Measurements from ENCODE around the gene HOXA9. TPM values are rescaled to one million over a fixed set of nuclear protein-coding genes. Genes with fewer than 3 reads are reported as not detected.
A peak's percentile ranks its signal among the peaks of the same experiment; 100 is the strongest.

The HOXA9 gene
- total RNA-seq, 2 donors from 2014 or later = not detected

DNA sequence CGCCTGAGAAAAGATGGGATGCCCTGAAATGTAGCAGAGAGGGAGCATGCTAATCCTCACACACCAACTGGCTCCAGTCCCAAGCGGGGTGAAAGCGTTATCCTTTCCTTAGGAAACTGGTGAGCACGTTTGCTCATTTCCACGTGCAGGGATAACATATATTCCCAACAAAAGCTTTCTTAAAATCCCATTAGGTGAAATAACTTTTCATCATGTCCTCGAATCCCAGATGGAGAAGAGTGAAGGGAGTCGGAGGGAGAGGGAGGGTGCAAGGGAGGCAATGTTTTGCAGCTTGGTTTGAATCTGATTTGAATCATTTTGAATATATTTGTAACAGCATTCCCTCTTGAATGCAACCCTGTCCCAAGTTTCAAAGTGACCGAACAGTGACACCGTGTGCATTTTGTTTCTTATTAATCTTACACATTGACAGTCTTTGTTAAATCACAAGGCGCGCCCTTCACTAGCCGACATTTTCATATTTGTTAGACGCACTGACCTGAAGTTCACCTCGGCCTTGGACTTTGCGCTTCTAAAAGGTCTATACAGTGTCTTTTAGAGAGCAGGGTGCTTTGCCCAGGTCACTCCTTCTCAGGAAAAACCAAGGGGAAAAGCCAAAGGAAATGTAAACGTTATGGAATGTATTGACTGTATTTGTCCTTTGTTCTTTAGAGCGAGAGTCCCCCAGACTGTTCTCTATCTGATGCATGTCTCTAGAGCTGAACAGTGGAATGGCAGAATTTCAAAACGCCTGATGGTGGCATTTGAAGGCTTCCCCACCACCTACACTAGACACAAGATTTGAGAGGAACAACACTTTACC lies 31.7 kb downstream of the HOXA9 start:
- H3K27ac Mint-ChIP-seq = no peak overlapping the region

DNA sequence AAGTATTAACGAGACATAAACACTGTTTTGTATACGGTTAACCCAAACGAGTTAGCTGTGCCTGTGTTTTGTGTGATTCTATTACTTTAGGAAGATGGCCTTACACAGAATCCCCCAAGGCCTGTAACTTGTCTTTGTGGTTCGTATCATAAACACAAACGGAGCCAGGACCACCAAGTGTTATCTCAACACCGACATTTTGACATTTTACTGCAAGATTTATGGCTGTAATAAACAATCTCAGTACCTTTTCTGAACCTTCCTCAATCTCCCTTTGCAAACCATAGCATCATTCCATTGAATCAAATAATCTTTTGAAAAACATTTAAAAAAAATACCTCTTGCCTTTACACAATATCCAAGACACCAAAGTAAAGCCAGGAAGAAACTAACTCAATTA lies 32.4 kb downstream of the HOXA9 start:
- Mint-ChIP-seq H3K9me3 (no peaks in the 10 kb centered on the region), H3K27ac (no peak overlapping the region), H3K36me3 (peaks cover 0 to 4% of the 10 kb centered on the region in 2 donors)
- DNase-seq (ENCODE audit: low spot score in 2 of 2) (no peak), ATAC-seq (no peak)

More for the DNA sequence above, 31.7 kb downstream of the HOXA9 start:
- DNase-seq (ENCODE audit: low spot score in 2 of 2) (no peak), ATAC-seq (peak in 1 of 2 donors; percentile 1)
- Mint-ChIP-seq H3K9me3 (no peaks in the 10 kb centered on the region), H3K36me3 (peaks cover 0 to 4% of the 10 kb centered on the region in 2 donors)

DNA sequence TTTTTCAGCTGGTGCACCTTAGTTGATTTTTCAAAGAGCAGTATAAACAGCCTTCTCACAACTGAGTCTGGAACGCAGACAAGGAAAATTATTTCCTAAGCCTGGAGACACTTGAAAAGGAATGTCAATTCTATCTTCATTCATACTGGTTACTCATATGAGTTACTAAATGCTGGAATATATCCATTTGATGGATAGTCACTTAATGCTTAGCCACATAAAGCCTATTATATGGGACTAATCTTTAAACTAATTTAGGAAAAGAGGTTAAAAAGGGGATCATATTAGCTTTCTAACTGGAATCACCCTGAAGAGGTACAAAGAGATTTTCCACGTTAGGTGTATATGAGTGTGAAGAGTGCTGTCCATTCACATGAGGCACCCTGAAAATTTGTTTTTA lies 33.1 kb downstream of the HOXA9 start:
- no peaks in the 10 kb centered on the region for H3K9me3 Mint-ChIP-seq
- H3K36me3 Mint-ChIP-seq = peaks cover 0 to 4% of the 10 kb centered on the region in 2 donors
- ATAC-seq (no peak), DNase-seq (ENCODE audit: low spot score in 2 of 2) (no peak)
- no peak overlapping the region for H3K27ac Mint-ChIP-seq

DNA sequence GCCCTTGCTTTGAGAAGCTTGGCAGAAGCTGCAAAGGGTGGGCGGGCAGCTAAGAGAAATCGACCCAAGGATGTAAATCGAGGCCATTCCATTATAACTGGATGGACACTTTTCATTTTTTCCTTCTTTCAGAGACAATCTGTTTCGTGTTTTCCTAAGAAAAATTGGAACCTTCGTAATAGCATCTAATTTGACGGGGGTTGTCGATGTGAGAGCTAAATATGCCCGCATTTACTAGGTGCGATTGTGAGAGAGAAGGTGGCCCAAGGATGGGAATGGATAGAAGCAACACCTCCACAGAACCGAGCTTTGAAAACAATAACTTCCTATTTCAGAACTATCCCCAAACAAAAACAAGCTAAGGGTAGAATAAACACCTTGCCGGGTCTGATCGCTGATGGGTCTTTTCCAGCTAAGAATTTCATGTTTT lies 33.9 kb downstream of the HOXA9 start:
- Mint-ChIP-seq H3K36me3 (peaks cover 0 to 4% of the 10 kb centered on the region in 2 donors), H3K9me3 (no peaks in the 10 kb centered on the region), H3K27ac (peak overlapping the region in 1 of 2 donors; percentile 60)
- no peak for DNase-seq (ENCODE audit: low spot score in 2 of 2)
- ATAC-seq = no peak

DNA sequence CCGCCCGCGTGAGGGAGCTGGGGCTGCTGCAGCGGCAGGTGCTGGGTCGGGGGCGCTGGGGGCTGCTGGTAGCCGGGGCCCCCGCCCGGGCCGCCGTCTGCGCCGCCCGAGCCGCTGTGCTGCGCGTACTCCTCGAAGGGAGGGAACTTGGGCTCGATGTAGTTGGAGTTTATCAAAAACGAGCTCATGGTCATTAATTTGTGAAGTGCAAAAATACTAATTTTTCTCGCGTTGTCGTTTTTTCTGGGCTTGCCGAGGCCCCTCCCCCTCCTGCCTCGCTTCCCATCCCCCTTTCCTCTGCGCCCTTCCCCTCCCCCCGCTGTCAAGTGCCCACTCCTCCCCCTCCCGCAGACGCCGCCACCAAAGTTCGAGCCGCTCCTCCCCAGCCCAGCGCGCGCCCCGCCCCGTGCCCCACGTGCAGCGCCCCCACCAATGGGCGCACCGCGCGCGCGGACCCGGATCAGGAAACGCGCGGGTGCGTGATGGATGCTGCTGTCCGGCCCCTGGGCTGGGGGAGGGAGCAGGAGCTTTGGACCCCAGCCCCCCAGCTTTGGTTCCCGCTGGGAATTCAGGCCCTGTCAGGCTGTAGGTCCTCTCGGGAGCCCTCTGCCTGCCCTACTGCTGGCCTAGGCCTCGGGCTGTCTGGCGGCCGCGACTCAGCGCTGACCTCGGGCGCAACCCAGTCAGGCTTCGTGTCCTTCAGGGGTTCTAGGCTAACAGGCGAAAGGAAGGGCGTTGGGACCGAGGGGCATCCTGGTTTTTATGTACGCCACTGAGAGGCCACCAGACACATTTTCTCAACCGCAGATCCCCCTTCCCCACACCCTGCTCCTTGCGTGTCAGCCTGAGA lies 34.6 kb downstream of the HOXA9 start, which contains the start of gene HOXA4:
TSS of gene HOXA4 (minus strand) at position 218 of the 850 bp plus-strand sequence. CDS start at position 194, 24 bp downstream.
- H3K27ac Mint-ChIP-seq = peak within 1 kb of the TSS in 1 of 2 donors; percentile 60
- no peaks in the 10 kb centered on the region for H3K9me3 Mint-ChIP-seq
- peak; percentile 56 to 71 for DNase-seq (ENCODE audit: low spot score in 2 of 2)
- peak; percentile 62 to 86 for ATAC-seq
- H3K36me3 Mint-ChIP-seq = peaks cover 0 to 4% of the 10 kb centered on the region in 2 donors

DNA sequence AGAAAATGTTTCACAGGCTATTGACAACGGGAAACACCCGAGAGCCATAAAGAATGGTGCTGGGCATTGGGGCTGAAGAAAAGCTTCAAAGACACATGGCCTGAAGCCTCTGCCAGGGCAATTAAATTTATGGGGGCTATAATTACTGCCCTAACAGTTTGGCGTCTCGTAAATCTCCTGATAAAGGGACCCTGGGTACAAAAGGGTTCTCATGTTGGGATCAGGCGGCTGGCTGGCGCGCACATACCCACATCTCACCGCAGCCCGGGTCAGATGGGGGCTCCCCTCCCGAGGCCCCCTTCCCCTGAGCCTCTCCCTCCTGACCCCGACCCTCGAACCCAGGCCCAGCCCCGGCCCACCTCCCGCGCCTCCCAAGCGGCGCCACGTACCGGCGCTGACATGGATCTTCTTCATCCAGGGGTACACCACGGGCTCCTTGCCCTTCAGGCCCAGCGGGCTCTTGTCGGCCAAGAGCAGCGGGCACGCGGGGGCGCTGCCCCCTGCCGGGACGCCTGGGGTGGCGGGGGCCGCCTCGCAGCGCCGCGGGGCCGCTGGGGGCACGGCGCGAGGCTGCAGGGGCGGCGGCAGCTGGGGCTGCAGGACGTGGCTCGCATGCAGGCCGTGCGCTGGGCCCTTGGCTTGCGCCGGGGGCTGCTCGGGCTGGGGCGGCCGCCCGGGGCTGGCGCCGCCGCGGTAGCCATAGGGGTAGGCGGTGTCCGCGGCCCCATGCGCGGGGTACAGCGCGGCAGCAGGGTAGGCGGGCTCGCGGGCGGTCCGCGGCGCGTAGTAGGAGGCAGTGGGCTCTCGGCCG lies 35.4 kb downstream of the HOXA9 start:
- ATAC-seq (peak; percentile 21 to 29), DNase-seq (ENCODE audit: low spot score in 2 of 2) (no peak)
- Mint-ChIP-seq H3K9me3 (no peaks in the 10 kb centered on the region), H3K36me3 (peaks cover 0 to 4% of the 10 kb centered on the region in 2 donors), H3K27ac (no peak overlapping the region)

DNA sequence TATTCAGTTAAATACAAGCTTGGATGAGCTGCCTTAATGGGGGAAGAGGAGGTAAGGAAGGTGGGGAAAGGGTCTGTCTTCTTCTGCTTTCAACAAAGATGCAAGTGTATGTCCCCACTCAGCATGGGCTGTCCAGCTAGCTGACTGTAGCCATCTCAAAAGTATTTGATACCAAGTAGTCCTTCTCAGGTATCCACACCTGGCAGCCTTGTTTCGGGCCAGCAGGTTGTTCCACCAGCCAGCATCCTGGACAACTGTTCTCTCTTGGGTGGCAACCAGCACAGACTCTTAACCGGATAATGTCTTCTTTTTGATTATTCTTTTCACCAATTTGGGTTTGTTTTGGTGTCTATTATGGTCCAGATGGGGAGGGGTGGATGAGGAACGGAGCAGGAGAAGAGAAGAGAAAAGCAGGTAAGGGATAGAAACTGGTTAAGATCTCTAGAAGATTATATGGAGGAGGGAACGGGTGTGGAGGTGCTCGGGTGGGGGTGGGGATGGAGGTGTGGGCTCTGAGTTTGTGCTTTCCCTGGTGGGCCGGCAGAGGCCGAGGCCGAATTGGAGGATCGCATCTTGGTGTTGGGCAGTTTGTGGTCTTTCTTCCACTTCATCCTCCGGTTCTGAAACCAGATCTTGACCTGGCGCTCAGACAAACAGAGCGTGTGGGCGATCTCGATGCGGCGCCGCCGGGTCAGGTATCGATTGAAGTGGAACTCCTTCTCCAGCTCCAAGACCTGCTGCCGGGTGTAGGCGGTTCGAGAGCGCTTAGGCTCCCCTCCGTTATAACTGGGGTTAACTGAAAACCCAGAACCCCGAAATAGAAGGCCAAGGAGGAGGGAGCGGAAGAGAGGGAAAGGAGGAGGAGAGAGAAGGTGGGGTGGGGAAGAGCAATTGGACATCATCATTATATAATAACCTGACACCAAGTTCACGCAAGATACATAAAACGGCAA lies 36.3 kb downstream of the HOXA9 start:
- no peak for ATAC-seq
- Mint-ChIP-seq H3K36me3 (peaks cover 0 to 4% of the 10 kb centered on the region in 2 donors), H3K27ac (no peak overlapping the region), H3K9me3 (no peaks in the 10 kb centered on the region)
- no peak for DNase-seq (ENCODE audit: low spot score in 2 of 2)

DNA sequence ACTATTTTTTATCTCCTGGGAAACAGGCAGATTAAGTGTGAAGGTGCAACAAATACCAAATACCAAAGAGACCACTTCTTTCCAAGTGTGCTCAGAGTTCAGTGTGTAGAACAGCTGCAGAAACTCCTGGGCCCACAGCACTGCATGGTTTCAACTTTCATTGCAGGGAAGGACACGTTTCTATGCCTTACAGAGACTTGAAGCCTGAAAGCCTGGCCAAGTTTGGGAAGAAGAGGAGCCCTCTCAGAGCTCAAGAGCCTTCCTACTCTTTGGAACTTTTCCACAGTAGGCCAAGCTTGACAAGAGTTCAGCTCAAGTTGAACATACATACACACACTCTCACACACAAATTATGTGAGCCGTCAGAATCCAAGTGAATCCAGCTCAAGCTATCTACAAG lies 37.3 kb downstream of the HOXA9 start:
- no peaks in the 10 kb centered on the region for H3K9me3 Mint-ChIP-seq
- no peak for ATAC-seq
- peaks cover 0 to 4% of the 10 kb centered on the region in 2 donors for H3K36me3 Mint-ChIP-seq
- DNase-seq (ENCODE audit: low spot score in 2 of 2) = no peak
- H3K27ac Mint-ChIP-seq = no peak overlapping the region

DNA sequence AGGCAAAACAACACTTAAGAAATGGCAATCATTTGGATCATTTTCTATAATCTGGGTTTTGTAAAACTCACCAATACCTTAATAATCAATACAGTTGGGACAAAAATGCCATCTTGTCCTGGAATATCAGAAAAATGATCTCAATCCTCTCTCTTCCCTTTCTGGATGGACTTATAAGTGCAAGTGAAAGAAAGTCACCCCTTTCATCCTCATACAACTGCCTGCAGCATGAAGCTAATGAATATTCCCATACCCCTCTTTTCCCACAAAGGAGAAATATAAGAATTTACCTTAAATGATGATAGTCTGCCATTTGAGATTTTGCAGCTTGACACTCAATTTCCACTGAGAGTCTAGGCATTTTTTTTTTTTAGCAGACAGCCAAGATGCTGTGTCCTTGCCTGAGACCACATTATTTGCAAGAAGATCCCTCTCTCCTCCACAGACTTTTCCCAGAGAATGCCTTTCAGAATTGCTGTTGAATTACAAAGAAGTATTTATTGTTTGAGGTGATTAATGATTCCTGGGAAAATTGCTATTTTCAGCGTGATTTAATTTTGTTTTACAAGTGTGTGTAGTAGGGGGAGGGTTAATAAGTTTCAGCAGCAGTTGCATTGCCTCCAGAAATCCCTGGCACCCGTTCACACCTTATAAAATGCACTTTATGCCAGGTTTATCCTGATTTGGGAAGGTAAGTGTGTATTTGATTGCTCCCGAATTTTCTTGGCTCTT lies 38.6 kb downstream of the HOXA9 start:
- H3K27ac Mint-ChIP-seq = no peak overlapping the region
- DNase-seq (ENCODE audit: low spot score in 2 of 2) = no peak
- no peaks in the 10 kb centered on the region for H3K9me3 Mint-ChIP-seq
- ATAC-seq = no peak
- H3K36me3 Mint-ChIP-seq = peaks cover 0 to 4% of the 10 kb centered on the region in 2 donors

DNA sequence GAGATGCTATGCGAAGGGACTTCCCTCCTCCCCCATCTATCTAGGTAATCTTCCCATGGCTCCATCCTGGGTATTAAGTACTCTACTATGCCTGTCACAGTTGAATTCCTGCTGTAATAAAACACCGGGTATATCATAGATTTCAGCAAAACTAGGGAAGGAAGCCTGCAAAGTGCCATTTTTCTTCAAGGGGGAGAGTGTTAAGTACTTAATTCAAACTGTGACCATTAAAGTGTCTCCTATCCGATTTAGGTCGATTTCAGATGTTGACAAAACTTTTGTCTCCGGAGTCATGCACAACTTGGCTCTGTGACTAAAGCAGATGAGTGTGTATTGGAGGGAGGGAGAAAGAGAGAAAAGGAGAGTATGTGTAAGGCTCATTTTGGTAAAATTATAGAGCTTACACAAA lies 39.3 kb downstream of the HOXA9 start:
- no peak for DNase-seq (ENCODE audit: low spot score in 2 of 2)
- Mint-ChIP-seq H3K36me3 (peaks cover 0 to 4% of the 10 kb centered on the region in 2 donors), H3K27ac (no peak overlapping the region), H3K9me3 (no peaks in the 10 kb centered on the region)
- no peak for ATAC-seq

DNA sequence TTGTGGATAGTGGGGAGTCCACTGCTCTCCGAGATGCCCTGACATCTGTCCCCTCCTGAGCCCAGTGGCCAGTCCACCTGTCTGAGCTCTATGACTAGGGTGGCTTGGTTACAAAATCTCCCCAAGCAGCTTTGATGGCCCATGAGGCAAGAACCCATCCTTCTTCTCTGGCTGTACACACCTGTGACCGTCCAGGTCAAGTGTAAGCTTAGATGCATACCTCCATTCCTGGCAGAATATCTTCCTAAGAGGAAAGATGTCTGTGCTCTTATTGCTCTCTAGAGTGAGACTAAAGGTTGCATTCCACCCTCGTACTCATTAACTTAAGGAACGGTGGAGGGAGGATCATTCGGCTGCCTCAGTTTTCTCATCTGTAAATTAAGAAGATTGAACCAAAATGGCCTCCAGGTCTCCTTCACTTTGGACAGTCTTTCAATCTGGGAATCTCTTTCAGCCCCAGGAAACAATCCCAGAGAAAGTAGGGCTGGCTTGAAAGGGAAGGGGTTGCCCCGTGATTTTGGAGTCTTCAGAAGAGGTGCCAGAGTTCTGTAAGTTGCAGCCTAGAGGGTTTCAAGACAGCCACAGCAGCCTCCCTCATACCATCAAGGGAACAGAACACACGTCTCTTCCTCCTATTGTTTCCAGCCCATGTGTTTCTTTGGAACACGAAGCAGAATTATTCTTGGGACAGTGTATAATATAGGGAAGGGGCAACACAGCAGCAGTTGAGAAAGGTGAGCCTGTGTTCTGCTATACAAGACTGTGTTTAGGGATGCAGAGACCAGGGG lies 40.2 kb downstream of the HOXA9 start:
- Mint-ChIP-seq H3K9me3 (no peaks in the 10 kb centered on the region), H3K27ac (no peak overlapping the region), H3K36me3 (peaks cover 0 to 4% of the 10 kb centered on the region in 2 donors)
- ATAC-seq (no peak), DNase-seq (ENCODE audit: low spot score in 2 of 2) (no peak)

DNA sequence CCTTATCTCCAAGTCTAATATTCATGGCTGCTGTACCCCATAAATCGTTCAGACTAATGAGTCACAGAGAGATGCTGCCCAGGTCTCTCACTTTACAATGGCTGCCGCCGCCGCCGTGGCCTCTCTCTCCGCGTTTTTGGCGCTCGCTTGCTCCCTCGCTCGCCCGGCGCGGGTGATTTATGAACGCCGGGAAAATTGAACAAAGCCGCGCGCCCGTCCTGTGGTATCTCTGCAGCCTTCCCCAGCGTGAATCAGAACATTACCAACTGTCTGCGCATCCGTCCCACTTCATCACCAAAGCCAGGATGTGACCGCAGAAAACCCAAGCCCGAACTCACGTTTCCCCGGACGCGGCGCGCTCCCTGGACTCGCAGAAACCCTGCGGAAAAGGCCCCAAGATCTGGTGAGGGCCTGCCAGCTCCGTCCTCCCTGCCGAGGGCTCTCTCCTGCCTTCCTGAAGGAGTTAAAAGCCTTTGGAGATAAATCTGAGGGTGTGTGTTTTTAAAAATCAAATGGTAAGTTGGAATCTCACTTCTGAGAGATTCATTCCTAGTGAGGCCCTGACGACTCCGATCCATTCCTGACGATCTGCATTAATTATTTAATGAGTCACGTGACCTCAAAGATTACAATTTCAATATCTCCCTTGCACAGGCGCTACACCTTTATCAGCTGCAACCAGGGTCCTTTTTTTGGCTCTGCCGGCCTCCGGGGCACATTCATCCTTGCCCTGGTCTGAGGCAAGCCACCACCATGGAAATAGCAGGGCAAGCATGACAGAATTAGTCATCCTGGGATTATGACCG lies 41.0 kb downstream of the HOXA9 start:
- Mint-ChIP-seq H3K9me3 (no peaks in the 10 kb centered on the region), H3K36me3 (peaks cover 0 to 2% of the 10 kb centered on the region in 2 donors), H3K27ac (no peak overlapping the region)
- ATAC-seq (no peak), DNase-seq (ENCODE audit: low spot score in 2 of 2) (no peak)

DNA sequence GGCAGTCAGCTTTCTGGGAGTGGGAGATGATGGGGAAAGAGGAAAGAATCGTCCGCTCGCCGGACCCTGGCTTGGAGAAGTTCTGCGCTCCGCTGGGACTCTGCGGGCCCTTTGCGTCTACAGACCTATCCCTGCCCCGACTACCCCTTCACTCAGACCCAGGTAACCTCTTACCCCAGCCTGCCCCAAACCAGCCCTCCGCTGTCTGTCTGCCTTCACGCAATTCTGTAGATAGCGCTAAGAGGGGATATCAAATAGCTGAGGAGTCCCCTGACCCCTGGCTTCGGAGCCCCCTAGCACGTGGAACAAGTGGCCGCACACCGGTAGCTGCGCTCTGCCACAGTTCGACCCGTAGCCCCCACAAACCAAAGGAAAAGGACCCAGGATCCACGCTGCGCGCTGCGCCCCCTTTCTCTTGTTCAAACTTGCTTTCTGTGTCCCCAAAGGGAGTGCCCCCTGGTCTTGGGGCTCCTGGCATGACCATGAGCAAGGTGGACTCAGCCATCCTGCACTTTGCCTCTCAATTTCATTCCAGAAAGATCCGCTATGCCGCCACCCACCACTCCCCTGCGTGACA lies 41.8 kb downstream of the HOXA9 start:
- DNase-seq (ENCODE audit: low spot score in 2 of 2) (no peak), ATAC-seq (no peak)
- Mint-ChIP-seq H3K27ac (no peak overlapping the region), H3K36me3 (no peaks in the 10 kb centered on the region), H3K9me3 (no peaks in the 10 kb centered on the region)
